ENCODE measurements around the gene MROH2B. TPM values are rescaled to one million over a fixed set of nuclear protein-coding genes. Genes with fewer than 3 reads are reported as not detected.

MROH2B gene
- total RNA-seq (2014; rRNA removed; shearing (Covaris generic)) = not detected in 2 replicates

GRCh38 chr5:41071242-41071641 is at the start of gene MROH2B:
Gene MROH2B (minus strand): TSS chr5:41071342. CDS start chr5:41070852, 490 bp downstream.
- no peaks in the 10 kb centered on the region for H3K27me3 ChIP-seq
- H3K9me3 ChIP-seq (replicated peaks) = no peaks in the 10 kb centered on the region
- H3K4me3 ChIP-seq = no peak within 1 kb of the TSS
- H3K4me1 ChIP-seq = no peaks in the 10 kb centered on the region
- no peak for DNase-seq
- no peaks in the 10 kb centered on the region for H3K36me3 ChIP-seq
- H3K27ac ChIP-seq = no peak within 1 kb of the TSS

- H3K9me3 ChIP-seq (replicated peaks) = no peaks in the 10 kb centered on the region; the same call in 1 of the 2 replicates
- no peak overlapping the region for H3K4me3 ChIP-seq
- H3K27me3 ChIP-seq = peaks cover 7% of the 10 kb centered on the region
- no peak overlapping the region for H3K27ac ChIP-seq
- no peaks in the 10 kb centered on the region for H3K36me3 ChIP-seq
- DNase-seq = no peak
- H3K4me1 ChIP-seq = no peaks in the 10 kb centered on the region
Observed at GRCh38 chr5:41120600-41120999, 49.5 kb upstream of the MROH2B start.

DNA sequence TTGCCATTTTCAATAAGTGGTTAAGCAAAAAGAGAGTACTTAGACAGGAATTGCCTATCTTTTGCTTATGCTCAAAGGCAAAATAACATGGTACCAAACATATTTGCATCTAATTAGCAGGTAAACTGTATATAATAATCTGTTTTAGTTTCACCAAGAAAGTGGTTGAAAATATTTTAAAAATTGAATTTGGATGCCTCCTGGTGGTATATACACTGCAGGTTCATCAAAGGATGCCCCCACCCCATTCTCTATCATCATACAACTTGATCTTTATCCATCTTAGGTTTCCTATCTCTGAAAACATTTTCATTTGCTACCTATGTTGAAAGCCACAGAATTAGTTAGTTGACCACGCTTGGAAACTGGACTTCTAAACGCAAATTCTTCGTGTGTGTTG is 47.0 kb upstream of the MROH2B start:
- Histone ChIP-seq H3K36me3 (no peaks in the 10 kb centered on the region), H3K27me3 (peaks cover 7% of the 10 kb centered on the region), H3K27ac (no peak overlapping the region), H3K4me1 (no peaks in the 10 kb centered on the region), H3K4me3 (no peak overlapping the region), H3K9me3 (replicated peaks) (no peaks in the 10 kb centered on the region)
- DNase-seq = no peak

DNA sequence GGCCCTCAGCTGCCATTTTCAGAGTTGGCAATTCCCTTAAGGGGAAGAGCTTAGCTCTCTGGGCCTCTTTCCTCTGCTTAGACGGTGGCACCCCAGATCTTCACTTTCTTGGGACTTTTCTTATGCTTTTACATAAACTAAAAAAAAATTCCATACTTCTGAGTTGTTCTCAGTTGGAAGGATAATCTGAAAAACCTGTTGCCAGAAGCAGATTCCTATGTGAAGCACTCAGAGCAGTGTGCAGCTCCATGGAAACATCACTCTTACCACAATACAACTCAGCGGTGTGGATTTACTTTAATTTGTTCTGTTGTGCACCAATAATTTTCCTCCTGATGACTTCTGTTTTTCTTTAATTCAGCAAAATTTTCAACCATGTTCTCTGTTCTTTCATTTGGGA is 44.1 kb upstream of the MROH2B start:
- no peaks in the 10 kb centered on the region for H3K36me3 ChIP-seq
- H3K27me3 ChIP-seq = peaks cover 2% of the 10 kb centered on the region
- H3K4me1 ChIP-seq = no peaks in the 10 kb centered on the region
- DNase-seq = no peak
- H3K27ac ChIP-seq = no peak overlapping the region
- no peaks in the 10 kb centered on the region for H3K9me3 ChIP-seq (replicated peaks)
- no peak overlapping the region for H3K4me3 ChIP-seq

- no peaks in the 10 kb centered on the region for H3K27me3 ChIP-seq
- no peak overlapping the region for H3K4me3 ChIP-seq
- no peaks in the 10 kb centered on the region for H3K4me1 ChIP-seq
- no peak for DNase-seq
- no peaks in the 10 kb centered on the region for H3K36me3 ChIP-seq
- no peak overlapping the region for H3K27ac ChIP-seq
- H3K9me3 ChIP-seq (replicated peaks) = no peaks in the 10 kb centered on the region
Observed at GRCh38 chr5:41112486-41113455, 41.6 kb upstream of the MROH2B start.

DNA sequence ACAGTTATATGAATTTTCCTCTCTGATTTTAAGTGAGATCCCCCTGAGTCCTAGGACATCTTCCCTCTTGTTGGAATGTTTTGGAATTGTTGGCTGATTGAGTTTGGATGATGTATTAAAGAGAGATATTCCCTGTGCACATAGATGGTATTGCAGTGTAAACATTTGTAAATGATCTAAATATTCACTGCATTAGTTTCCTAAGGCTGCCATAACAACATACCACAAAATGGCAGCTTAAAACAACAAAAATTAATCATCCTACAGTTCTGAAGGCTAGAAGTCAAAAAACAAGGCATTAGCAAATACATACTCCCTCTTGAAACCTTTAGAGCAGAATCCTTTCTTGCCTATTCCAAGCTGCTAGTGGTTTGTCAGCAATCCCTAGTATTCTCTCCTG is 38.0 kb upstream of the MROH2B start:
- no peaks in the 10 kb centered on the region for H3K27me3 ChIP-seq
- H3K36me3 ChIP-seq = no peaks in the 10 kb centered on the region
- no peak overlapping the region for H3K27ac ChIP-seq
- H3K9me3 ChIP-seq (replicated peaks) = no peaks in the 10 kb centered on the region
- no peaks in the 10 kb centered on the region for H3K4me1 ChIP-seq
- DNase-seq = no peak
- H3K4me3 ChIP-seq = no peak overlapping the region

DNA sequence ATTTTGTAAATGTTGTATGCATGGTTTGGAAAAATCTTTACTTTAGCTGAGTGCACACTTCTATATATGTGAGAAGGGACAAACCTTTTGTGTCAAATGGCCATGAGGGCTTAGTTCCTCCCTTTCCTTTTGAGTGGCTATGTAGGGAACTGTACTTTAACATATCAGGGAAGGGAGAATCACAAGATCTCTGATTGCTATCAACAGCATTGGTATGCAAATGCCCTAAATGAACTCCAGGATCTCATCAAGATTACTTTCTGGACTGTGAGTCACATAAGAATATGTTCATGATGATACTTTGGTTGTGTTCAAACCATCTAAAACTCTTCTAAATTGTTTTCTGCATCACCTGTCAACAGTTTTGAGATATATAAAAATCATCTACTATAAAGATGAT is 31.2 kb upstream of the MROH2B start:
- DNase-seq = no peak
- no peaks in the 10 kb centered on the region for H3K9me3 ChIP-seq (replicated peaks)
- H3K4me1 ChIP-seq = no peaks in the 10 kb centered on the region
- H3K27me3 ChIP-seq = 0 out of 2 replicates have a peak, but pooled peaks cover 3% of the 10 kb centered on the region
- no peaks in the 10 kb centered on the region for H3K36me3 ChIP-seq
- H3K27ac ChIP-seq = no peak overlapping the region
- no peak overlapping the region for H3K4me3 ChIP-seq

GRCh38 chr5:41097642-41098041 is 26.5 kb upstream of the MROH2B start:
- Histone ChIP-seq H3K4me1 (no peaks in the 10 kb centered on the region), H3K36me3 (no peaks in the 10 kb centered on the region), H3K27ac (no peak overlapping the region), H3K4me3 (no peak overlapping the region), H3K9me3 (replicated peaks) (no peaks in the 10 kb centered on the region), H3K27me3 (0 out of 2 replicates have a peak, but pooled peaks cover 3% of the 10 kb centered on the region)
- no peak for DNase-seq

DNA sequence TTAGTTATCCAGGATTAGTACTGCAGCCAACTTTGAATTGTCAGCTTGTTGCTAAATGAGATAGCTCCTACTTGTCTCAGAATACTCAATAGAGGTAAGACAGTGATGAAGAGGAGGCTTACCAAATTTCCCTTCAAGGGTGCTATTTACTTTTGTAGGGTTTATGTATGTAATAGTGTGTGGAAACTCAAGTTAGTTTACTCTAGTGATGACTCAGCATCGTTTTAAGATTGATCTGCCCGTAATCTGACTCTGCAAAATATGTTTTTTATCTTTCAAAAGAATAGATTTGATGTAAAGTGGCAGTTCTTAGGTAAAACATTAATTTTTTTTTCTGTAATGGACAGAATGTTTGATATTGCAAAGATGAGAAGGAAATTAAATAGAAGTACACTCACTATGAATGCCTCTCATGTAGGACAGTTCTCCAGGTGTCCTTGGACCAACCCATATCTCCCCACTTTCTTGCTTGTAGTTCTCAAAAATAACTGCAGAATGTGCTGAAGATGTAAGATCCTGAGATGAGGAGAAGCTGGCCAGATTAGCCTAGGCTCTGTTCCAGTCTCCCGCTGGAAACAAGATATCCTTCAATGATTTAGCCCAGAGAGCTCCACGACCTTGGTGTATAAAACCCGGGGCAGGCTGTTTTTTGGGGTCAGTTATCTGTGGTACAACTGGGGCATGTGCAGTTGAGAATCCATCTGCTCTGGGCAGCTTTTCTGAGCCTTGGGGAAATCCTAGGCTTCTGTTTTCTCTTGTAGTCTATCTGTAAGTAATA is 24.4 kb upstream of the MROH2B start:
- 0 out of 2 replicates have a peak, but pooled peaks cover 3% of the 10 kb centered on the region for H3K27me3 ChIP-seq
- no peaks in the 10 kb centered on the region for H3K36me3 ChIP-seq
- H3K4me1 ChIP-seq = no peaks in the 10 kb centered on the region
- DNase-seq = no peak
- no peak overlapping the region for H3K27ac ChIP-seq
- no peak overlapping the region for H3K4me3 ChIP-seq
- H3K9me3 ChIP-seq (replicated peaks) = no peaks in the 10 kb centered on the region

DNA sequence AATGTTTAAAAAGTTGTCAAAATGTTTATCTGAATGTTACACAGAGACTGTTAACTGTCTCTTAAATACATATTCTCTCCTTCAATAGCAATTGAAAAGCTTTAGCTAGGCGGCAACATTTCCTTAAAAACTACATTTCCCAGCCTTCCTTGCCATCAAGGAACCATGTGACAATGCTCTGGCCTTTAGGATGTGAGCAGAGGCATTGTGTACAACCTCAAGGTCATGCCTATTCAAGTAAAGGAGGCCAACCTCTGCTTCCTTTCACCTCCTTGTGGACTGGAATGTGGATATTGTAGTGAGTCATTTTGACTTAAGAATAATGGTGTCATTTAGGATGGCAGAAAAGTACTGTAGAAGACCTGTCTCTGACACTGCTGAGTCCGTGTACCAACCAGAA is 23.7 kb upstream of the MROH2B start:
- no peaks in the 10 kb centered on the region for H3K36me3 ChIP-seq
- no peaks in the 10 kb centered on the region for H3K9me3 ChIP-seq (replicated peaks)
- H3K4me3 ChIP-seq = no peak overlapping the region
- no peaks in the 10 kb centered on the region for H3K27me3 ChIP-seq
- no peaks in the 10 kb centered on the region for H3K4me1 ChIP-seq
- peak in 1 of 2 experiments; percentile 33 for DNase-seq
- H3K27ac ChIP-seq = no peak overlapping the region

DNA sequence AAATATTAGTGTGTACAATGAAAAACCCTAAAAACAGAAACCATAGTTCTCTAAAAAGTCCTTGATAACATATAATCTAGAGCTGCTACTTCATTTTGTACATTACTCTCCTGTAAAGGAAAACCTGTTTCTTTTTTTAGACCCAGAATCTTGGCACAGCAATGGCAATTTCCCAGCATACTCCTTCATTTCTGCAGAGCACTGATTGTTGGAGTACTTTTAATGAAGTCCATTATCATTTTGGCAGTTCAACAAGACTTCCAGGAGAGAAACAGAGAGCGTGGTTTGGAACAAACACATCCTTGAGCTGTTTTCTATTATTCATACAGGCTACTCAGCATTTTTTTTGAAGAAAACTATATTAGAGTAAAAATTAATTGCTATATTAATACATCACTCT is 22.7 kb upstream of the MROH2B start:
- Histone ChIP-seq H3K27ac (no peak overlapping the region), H3K36me3 (no peaks in the 10 kb centered on the region), H3K27me3 (no peaks in the 10 kb centered on the region), H3K4me3 (no peak overlapping the region), H3K9me3 (replicated peaks) (no peaks in the 10 kb centered on the region), H3K4me1 (no peaks in the 10 kb centered on the region)
- DNase-seq = no peak

DNA sequence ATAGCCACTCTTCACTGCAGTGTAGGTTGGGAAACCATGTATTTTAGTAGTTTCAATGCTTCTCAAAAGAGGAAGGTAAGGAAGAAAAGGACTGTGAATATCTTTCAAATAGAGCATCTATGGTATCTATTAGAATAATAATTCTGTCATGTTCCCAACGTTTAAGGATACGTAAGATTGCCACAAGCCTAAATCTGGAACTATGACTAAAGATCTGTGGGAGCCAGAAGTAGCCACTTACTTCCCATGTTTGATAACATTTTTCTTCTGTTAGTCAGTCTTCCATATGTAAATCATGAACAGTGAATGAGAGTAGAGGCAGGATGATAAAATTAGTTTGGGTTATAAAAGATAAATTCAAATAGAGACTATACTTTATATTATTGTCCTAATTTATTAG is 16.3 kb upstream of the MROH2B start:
- no peak overlapping the region for H3K4me3 ChIP-seq
- no peaks in the 10 kb centered on the region for H3K36me3 ChIP-seq
- no peaks in the 10 kb centered on the region for H3K27me3 ChIP-seq
- H3K27ac ChIP-seq = no peak overlapping the region
- no peak for DNase-seq
- H3K4me1 ChIP-seq = peaks cover 6% of the 10 kb centered on the region; the same call in 1 of the 2 replicates
- H3K9me3 ChIP-seq (replicated peaks) = no peaks in the 10 kb centered on the region

DNA sequence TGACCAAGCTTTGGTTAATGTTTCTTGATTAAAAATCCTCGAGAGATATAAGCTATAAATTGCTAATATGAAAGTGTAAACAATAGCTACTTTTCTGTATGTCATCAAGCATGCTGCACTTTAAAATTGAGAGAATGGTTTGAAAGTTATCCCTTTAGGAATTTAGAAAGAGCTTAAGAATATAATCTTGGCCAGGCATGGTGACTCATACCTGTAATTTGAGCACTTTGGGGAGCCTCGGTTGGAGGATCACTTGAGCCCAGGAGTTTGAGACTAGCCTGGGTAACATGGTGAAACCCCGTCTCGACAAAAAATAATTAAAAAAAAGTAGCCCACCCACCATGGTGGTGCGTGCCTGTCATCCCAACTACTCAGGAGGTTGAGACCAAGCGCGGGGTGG is 12.2 kb upstream of the MROH2B start:
- H3K4me1 ChIP-seq = peaks cover 6% of the 10 kb centered on the region; the same call in 1 of the 2 replicates
- H3K27ac ChIP-seq = no peak overlapping the region
- H3K27me3 ChIP-seq = no peaks in the 10 kb centered on the region
- peak; percentile 25 to 44 for DNase-seq
- no peak overlapping the region for H3K4me3 ChIP-seq
- no peaks in the 10 kb centered on the region for H3K36me3 ChIP-seq
- no peaks in the 10 kb centered on the region for H3K9me3 ChIP-seq (replicated peaks)

DNA sequence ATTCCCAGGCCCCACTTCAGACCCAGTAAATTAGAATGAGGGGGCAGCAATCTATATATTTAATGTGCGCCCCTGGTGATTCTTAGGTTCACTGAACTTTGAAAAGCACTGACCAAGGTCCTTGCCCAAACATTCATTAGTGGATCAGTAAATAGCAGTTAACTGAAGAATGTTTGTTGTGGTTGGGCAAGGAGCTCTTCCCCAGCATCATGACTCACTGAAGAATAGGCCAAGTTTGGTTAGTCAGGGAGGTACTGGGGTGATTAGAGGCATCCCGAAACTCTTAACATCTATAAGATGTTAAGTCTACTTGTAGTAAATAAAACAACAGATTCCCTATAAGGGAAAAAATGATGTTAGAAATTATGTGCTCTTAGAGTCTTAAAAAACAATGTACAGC is 833 bp upstream of the MROH2B start:
- no peak overlapping the region for H3K4me3 ChIP-seq
- no peaks in the 10 kb centered on the region for H3K4me1 ChIP-seq
- no peaks in the 10 kb centered on the region for H3K9me3 ChIP-seq (replicated peaks)
- H3K27me3 ChIP-seq = no peaks in the 10 kb centered on the region
- H3K27ac ChIP-seq = no peak overlapping the region
- H3K36me3 ChIP-seq = no peaks in the 10 kb centered on the region
- no peak for DNase-seq

Data from SJCRH30 (cell line).